GM18526 (cell line): ENCODE data around the gene CDC42SE2.

Experiments
- POLR2A ChIP-seq: IDR thresholded peaks from 3 replicates; pipeline ENCODE4 v1.6.1; 2011; ENCODE audit not compliant: insufficient read length; ENCODE audit errors: extremely low read depth

Gene CDC42SE2

DNA sequence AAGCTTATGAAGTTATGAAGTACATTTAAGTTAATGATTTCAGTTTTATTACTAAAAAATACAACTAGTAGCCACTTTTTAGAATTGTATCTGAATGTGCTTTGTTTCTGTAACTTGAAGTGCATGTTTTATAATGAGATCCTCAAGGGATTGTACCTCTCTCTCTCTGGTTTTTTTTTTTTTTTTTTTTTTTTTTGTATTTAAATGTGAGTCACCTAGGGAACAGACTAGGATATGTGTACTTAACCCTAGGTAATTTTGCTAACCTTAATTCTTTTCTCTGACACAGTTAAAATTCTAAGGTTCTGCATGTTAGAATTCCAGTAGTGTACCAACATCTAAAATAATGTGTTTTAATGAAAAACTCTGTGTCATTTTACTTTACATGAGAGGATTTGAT lies 59.5 kb downstream of the CDC42SE2 start:
- TF ChIP-seq POLR2A = no peak

DNA sequence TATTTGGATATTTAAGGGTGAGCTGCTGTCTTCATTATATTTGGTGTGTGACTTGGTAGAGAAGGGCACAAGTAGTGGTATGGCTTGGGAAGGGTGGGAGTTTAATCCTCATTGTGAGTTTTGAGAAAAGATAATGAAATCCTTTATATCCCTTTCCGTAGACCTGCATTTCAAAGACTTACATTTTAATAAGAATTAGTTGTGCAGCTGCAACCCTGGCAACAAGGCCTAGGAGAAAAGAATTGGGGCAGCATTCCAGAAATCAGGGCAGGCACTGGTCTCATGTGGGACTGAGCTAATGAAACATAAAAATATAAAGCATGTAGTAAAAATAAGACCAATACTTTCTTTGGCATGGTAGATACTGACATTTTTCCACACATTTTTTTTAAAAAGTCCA lies 60.5 kb downstream of the CDC42SE2 start:
- TF ChIP-seq POLR2A = no peak

DNA sequence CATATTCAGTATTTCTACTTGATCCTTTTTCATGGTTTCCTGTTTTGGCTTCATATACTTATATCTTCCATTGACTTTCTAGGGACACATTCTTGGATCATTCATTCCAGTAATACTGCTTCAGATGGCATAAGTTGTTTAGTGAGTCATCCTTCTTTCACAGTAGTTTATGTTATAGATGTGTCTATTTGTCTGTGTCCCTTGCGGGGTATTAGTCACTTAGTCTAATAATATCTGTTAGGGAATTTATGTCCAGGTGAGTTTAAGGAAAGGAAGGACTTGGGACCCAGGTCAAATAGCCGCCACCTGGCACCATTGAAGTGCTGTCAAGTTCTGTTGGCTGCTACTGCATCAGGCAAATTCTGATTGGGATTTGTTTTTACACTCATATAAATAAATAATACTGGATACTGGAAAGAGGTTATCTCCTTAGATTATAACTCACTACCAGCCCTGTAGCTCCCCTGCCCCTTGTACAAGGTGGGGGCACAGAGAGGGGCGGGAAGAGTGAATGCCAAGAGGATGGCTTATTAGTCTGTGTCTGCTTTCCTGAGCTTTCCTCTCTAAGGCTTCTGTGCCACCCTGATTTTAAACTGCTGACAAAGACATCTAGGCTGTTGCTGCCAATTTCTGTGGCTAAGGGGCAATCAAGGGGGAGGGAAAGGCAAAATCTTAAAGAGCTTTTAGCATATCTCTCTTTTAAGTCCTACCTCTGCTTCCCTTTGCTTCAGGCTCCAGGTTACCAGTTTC lies 64.9 kb downstream of the CDC42SE2 start:
- no peak for TF ChIP-seq POLR2A

DNA sequence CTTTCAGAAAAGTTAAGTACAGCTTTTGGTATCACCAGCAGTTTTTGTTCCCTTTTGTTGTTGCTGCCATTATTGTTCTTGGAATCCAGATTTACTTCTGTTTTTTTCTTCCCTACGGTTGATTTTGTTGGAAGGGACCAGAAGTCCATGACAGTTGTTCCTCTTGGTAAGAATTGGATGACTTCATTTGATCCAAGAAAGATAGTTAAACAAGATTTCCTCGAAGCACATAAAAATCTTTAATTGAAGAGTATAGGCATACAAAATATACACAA lies 65.4 kb downstream of the CDC42SE2 start:
- TF ChIP-seq POLR2A = no peak

DNA sequence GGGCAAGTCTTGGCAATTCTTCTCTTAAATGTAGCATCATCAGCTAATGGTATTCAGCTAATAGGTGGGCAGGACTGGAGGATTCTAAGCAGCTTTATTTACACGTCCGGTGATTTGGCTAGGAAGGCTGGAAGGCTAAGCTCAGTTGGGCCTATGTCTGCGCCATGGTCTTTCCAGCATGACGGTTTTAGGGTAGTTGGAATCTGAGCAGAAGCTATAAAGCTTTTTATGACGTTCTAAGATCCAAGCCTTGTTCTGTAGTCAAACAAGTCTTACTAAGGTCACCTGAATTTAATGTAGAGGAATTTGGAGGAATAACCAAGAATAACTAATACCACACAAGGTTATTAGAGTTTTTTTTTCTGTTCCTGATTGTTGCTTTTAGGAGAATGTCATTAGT lies 66.2 kb downstream of the CDC42SE2 start:
- no peak for TF ChIP-seq POLR2A

DNA sequence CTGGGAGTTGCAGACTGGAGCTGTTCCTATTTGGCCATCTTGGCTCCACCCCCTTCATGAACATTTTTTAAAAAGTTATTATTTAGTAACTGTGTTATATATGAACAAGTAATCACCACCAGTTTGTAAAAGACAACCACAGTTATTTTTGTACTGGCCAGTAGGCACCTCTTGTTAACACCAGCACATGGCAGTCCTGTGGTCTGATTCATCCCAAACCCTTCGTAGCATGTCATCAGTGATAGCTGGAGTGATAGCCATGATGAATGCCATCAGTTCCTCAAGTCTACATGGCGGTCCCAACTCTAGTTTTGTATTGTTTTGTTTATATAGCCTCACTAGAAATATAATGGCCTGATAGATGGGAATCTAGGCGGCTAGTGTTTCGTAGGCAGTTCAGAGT lies 74.2 kb downstream of the CDC42SE2 start:
- no peak for TF ChIP-seq POLR2A

DNA sequence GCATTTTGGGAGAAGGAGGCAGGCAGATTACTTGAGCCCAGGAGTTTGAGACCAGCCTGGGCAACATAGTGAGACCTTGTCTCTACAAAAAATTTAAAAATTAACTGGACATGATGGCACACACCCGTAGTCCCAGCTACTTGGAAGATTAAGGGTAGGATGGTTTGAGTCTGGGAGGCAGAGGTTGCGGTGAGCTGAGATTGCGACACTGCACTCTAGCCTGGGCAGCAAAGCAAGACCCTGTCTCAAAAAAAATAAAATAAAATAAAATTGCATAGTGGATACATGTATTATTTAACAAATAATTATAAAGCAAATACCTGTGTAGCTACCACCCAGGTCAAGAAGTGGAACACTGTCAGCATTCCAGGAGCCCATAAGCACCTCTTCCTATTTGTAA lies 90.1 kb downstream of the CDC42SE2 start:
- TF ChIP-seq POLR2A = no peak

DNA sequence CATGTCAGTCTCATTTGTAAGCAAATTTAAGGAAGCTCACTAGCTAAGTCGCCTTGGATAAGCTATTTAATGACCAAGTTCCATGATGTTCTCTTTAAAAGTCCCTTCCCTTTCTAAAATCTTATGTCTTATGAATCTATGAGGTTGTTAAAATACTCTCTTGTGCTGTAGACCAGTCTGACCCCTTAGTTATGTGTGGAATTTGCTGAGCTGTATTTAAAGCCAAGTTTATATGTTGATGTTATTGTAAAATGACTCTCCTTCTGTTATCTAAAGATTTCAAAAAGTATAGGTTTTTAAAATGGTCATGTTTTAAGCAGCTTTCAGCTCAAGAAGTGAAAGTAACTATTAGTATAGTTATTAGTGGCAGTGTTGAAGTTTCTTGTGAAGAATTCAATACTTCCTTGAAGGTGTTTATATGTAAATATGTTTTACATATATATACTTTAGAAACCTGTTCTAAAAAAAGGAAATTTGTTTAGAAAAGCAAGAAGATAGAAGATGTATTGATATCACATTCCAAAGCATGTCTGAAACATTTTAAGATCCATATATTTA lies 92.2 kb downstream of the CDC42SE2 start:
- TF ChIP-seq POLR2A = no peak

DNA sequence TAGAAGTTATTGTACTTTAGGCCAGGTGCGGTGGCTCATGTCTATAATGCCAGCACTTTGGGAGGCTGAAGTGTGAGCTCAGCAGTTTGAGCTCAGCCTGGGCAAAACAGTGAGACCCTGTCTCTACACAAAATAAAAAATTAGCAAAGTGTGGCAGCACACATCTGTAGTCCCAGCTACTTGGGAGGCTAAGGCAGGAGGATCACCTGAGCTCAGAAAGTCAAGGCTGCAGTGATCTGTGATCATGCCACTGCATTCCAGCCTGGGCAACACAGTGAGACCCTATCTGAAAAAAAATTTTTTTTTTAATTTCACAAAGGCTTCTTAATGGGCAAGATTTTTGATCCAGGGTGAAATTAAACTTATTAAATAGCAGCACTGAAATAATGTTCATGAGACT lies 92.8 kb downstream of the CDC42SE2 start:
- no peak for TF ChIP-seq POLR2A

DNA sequence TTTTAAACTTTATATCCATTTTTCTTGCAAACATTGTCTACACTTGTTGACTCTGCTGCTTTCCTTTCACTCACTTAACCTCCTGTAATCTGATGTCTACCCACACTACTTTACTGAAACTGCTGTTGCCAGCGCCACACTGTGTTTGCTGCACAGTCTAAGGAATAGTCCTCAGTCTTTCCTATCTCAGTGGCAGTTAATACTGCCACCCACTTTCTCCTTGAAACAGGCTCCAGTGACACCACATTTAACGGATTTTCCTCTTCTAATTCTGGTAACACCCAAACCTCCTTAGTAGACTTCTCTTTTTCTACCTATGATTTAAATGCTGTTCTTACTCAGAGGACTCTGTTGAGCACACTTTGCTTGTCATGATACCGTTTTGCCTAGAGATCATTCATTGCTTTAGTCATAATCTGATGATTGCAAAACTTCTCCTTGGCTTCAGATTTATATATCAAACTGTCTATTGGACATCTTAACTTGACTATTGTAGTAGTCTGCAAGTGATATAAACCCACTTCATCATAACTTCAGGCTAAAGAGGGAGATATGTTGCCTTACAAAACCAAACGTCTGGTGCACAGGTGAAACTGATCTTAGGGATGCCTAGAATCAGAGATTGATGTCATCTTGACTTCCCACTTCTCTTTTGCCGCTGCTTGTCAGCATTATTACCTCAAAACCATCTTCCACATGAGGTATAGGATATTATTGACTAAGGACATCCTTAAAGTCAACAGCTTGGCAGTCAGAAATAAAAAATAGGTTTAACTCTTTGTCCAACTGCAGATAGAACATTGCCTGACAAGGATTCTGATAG lies 94.1 kb downstream of the CDC42SE2 start:
- TF ChIP-seq POLR2A = no peak

DNA sequence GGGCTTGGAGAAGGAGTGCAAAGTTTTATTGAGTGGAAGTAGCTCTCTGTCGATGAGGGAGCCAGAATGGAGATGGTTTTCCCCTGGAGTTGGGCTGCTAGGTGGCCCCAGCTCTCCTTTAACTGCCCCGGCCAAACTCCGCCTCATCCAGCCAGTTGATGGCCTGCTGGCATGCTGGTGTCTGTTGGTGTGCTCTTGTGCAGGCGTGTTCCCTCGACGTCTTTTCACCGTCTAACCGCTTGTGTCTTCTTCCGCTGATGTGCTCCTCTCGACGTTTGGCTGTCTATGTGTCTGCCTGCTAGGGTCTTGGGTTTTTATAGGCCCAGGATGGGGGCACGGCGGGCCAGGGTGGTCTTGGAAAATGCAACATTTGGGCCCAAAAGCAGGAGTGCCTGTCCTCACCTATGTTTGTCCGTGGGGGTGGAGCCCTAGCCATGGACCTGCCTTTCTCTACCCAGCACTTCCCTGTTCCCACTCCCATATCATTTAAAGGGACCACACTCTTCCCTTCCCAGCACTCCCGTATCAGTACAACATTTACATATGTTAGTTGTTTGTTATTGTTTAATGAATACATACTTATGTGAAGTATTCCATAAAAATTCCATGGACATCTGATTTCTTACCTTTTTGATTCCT lies 97.9 kb downstream of the CDC42SE2 start:
- no peak for TF ChIP-seq POLR2A

DNA sequence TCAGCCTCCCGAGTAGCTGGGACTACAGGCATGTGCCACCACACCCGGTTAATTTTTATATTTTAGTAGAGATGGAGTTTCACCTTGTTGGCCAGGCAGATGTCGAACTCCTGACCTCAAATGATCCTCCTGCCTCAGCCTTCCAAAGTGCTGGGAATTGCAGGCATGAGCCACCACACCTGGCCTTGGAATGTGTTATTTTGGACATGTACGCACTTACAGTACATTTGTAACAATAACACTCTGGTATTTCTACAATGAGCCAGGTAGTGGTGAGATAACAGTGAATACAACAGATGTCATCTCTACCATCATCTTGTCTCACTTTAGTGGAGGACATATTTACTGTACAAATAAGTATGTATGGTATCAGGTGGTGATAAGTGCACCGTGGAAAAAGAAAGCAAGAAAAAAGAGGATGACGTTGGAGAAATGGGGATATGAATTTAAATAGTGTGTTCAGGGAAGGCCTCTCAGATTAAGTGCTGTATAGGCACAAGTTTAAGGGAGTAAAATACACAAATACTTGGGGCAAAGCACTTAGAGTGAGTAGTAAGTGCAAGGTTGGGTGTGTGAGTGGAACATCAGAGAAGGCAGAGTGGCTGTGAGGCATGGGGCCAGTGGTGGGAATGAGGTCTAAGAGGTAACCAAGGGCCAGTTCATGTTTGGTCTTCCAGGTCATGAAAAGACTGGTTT lies 100.1 kb downstream of the CDC42SE2 start:
- no peak for TF ChIP-seq POLR2A

DNA sequence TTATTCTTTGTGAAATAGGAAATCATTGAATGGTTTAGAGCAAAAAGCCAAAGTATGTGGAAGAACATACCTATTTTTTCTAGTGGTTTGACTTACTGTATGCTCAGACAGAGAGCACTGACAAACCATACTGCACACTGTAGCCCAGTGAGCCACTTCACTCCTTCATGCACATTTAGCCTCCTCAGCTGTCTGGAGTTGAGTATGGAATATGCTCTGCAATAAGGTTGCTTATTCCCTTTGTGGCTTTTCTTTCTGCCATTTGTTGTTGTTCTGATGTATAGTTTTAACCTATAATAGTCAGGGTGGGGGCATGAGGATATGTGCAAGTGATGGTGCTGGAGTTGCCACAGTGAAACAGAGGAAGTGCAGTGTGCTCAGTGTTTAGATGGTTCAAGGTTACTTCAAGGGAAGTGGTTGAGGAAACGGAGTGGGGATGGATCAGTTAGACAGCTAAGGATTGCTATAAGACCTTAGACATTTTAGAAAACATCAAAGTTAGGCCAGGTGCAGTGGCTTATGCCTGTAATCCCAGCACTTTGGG lies 100.7 kb downstream of the CDC42SE2 start:
- TF ChIP-seq POLR2A = no peak

DNA sequence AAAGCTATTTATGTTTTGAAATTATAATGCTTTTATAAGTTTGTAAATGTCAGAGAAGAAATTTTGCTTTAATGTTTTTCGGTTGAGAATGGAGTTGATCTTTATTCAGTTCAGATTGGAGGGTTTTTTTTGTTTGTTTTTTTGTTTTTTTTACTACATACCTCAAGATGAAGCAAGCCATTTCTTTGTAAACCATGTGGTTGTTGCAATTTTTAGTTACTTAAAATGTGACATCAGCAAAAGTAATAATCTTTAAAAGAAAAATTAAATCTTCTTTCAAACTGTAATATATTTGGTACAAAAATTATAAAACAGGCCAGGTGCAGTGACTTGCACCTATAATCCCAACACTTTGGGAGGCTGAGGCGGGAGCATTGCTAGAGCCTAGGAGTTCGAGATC lies 102.6 kb downstream of the CDC42SE2 start:
- TF ChIP-seq POLR2A = no peak

DNA sequence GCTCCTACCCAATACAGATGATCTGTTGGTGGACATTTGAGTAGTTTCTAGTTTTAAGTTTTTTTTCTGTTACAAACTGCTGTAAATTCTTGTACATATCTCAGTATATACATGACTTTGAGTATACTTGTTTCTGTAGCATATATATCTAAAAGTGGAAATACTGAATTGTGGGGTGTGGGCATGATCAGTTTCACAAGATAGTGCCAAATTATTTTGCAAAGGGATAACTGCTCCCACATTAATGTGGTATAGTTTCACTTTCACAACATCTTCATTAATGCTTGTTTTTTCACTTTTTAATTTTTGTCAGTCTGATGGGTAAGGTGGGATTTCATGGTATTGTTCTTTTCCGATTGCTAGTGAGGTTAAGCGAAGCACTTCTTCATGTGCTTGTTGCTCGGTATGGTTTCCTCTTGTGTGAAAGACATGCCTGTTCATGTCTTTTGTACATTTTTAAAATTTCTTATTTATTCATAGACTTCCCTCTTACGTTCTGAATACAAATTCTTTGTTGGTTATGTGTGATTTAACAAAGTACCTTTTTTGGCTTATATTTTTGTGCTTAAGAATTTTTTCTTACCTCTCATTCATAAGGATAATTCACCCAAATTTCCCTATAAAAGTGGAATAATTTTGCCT lies 103.5 kb downstream of the CDC42SE2 start:
- no peak for TF ChIP-seq POLR2A
